DND-41 (cell line): Measurements from ENCODE around the gene MBOAT1.
A peak's percentile ranks its signal among the peaks of the same experiment; 100 is the strongest.

Experiments used
- ATAC-seq: fragments of 200-7000 bp; cut with Tn5 transposase; 3 replicates; pipeline ENCODE4 v1.9.1; 2021; ENCODE audit warnings: low read depth; ENCODE audit not compliant: insufficient read depth
- DNase-seq: peaks from one replicate; pipeline ENCODE4 v3.0.0-alpha.2; 2020
- H2AFZ ChIP-seq: 2 replicates; pipeline ENCODE4 v1.6.0; 2012; ENCODE audit warnings: low read depth, low read length
- H3K27ac ChIP-seq: 2 replicates; pipeline ENCODE4 v1.5.1; 2012; ENCODE audit warnings: low read length, inconsistent platforms
- H3K27me3 ChIP-seq: fragments of 200-600 bp; sonication (generic); 2 replicates; pipeline ENCODE4 v1.6.0; 2012; ENCODE audit warnings: low read length, mild to moderate bottlenecking, inconsistent platforms; ENCODE audit not compliant: insufficient read depth, poor library complexity
- H3K36me3 ChIP-seq: 2 replicates; pipeline ENCODE4 v1.5.1; 2012; ENCODE audit warnings: low read length, inconsistent platforms; ENCODE audit not compliant: insufficient read depth
- H3K4me1 ChIP-seq: 2 replicates; pipeline ENCODE4 v1.5.1; 2012; ENCODE audit warnings: mild to moderate bottlenecking, low read length; ENCODE audit not compliant: insufficient read depth
- H3K4me2 ChIP-seq: 2 replicates; pipeline ENCODE4 v1.6.0; 2012; ENCODE audit warnings: mild to moderate bottlenecking, moderate library complexity, low read length, inconsistent platforms; ENCODE audit not compliant: insufficient read depth
- H3K4me3 ChIP-seq, 2 experiments: fragments of 200-600 bp in 1 of 2; shearing (Covaris generic) in 1 of 2; 2 replicates each; pipeline ENCODE4 v1.5.1; 2012 to 2016; ENCODE audit warnings: inconsistent platforms in 2 of 2, low read length in 2 of 2, mild to moderate bottlenecking in 2 of 2, low read depth in 1 of 2, moderate library complexity in 1 of 2
- H3K79me2 ChIP-seq: 2 replicates; pipeline ENCODE4 v1.6.0; 2012; ENCODE audit warnings: low read length, inconsistent platforms; ENCODE audit not compliant: insufficient read depth
- H3K9ac ChIP-seq: 2 replicates; pipeline ENCODE4 v1.6.0; 2012; ENCODE audit warnings: low read depth, mild to moderate bottlenecking, inconsistent platforms, low read length, moderate library complexity
- H3K9me3 ChIP-seq: 2 replicates; pipeline ENCODE4 v1.5.1; 2012; ENCODE audit warnings: low read length, moderate library complexity, mild to moderate bottlenecking, inconsistent platforms; ENCODE audit not compliant: insufficient read depth, severe bottlenecking
- H4K20me1 ChIP-seq: 2 replicates; pipeline ENCODE4 v1.6.0; 2012; ENCODE audit warnings: low read length; ENCODE audit not compliant: insufficient read depth
- CTCF ChIP-seq: IDR thresholded peaks from 2 replicates; pipeline ENCODE4 v1.5.1; 2012; ENCODE audit warnings: borderline replicate concordance, low read length, moderate library complexity, mild to moderate bottlenecking; ENCODE audit not compliant: poor library complexity, severe bottlenecking; ENCODE audit errors: extremely low read depth
- EZH2 ChIP-seq: IDR thresholded peaks from 3 replicates; pipeline ENCODE4 v1.6.1; 2012; ENCODE audit warnings: borderline replicate concordance, low read depth, mild to moderate bottlenecking, moderate library complexity, low read length, inconsistent platforms; ENCODE audit not compliant: severe bottlenecking

MBOAT1 gene

GRCh38 chr6:20060252-20060651, 152.0 kb downstream of the MBOAT1 start:
- Histone ChIP-seq H3K4me1 (no peaks in the 10 kb centered on the region), H3K9ac (no peak overlapping the region), H3K79me2 (no peaks in the 10 kb centered on the region), H3K4me2 (no peak overlapping the region), H3K9me3 (no peaks in the 10 kb centered on the region), H3K4me3 (no peak overlapping the region), H3K27ac (no peak overlapping the region), H3K36me3 (no peaks in the 10 kb centered on the region), H3K27me3 (no peaks in the 10 kb centered on the region), H2AFZ (no peak overlapping the region), H4K20me1 (no peaks in the 10 kb centered on the region)
- no peak for TF ChIP-seq EZH2
- TF ChIP-seq CTCF: no peak
- DNase-seq: no peak
- no peak for ATAC-seq

- Histone ChIP-seq H3K79me2 (no peaks in the 10 kb centered on the region), H3K36me3 (no peaks in the 10 kb centered on the region), H2AFZ (no peak overlapping the region), H3K27ac (no peak overlapping the region), H3K9me3 (no peaks in the 10 kb centered on the region), H3K9ac (no peak overlapping the region), H3K4me1 (no peaks in the 10 kb centered on the region), H3K4me2 (no peak overlapping the region), H4K20me1 (no peaks in the 10 kb centered on the region), H3K4me3 (no peak overlapping the region), H3K27me3 (no peaks in the 10 kb centered on the region)
- DNase-seq: peak; percentile 19
- no peak for TF ChIP-seq EZH2
- TF ChIP-seq CTCF: peak; percentile 10
- peak; percentile 75 for ATAC-seq
These were observed 153.4 kb downstream of the MBOAT1 start for GRCh38 chr6:20058912-20059311.

- Histone ChIP-seq H3K79me2 (no peaks in the 10 kb centered on the region), H3K36me3 (no peaks in the 10 kb centered on the region), H3K9ac (no peak overlapping the region), H3K4me3 (no peak overlapping the region), H3K4me2 (no peak overlapping the region), H4K20me1 (no peaks in the 10 kb centered on the region), H3K9me3 (no peaks in the 10 kb centered on the region), H3K27ac (no peak overlapping the region), H3K4me1 (no peaks in the 10 kb centered on the region), H2AFZ (no peak overlapping the region), H3K27me3 (no peaks in the 10 kb centered on the region)
- DNase-seq (no peak), ATAC-seq (no peak)
- no peak for TF ChIP-seq CTCF
- TF ChIP-seq EZH2: no peak
These were observed 154.0 kb downstream of the MBOAT1 start for GRCh38 chr6:20058121-20058905.
